GM12872 (cell line): Measurements from ENCODE around the gene BTBD6.

Experiments
- TF ChIP-seq, protein P1 (sequence below): IDR thresholded peaks from 3 replicates; pipeline ENCODE4 v1.5.1; 2011; ENCODE audit warnings: low read depth, mild to moderate bottlenecking, low read length, moderate library complexity; ENCODE audit not compliant: insufficient read depth

The BTBD6 gene

DNA sequence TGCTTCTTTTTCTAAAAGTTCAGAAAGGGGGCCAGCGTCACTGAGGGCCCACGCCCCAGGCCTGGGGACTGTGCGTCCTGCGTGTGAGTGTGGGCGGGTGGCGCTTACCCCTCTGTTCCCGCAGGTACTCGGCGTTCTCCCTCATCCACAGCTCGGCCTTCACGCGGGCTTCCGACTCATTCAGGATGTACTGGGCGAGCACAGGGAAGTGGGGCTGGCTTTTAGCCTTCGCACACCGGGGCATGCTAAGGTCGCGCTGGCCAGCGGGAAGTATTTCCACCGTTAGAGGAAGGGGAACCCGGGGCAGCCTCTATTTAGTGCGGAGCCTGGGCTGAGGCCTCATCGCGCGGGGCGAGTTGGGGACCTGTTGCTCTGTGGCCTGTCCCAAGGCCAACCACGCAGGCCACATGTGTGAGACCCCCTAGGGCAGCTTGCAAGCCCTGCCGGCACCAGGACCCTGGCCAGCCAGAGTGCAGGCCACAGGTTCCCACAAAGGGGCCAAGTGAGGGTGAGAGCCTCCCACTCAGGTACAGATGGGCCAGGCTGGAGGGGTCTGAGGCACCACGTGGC lies 29.2 kb upstream of the BTBD6 start:
- TF ChIP-seq, protein P1, sequence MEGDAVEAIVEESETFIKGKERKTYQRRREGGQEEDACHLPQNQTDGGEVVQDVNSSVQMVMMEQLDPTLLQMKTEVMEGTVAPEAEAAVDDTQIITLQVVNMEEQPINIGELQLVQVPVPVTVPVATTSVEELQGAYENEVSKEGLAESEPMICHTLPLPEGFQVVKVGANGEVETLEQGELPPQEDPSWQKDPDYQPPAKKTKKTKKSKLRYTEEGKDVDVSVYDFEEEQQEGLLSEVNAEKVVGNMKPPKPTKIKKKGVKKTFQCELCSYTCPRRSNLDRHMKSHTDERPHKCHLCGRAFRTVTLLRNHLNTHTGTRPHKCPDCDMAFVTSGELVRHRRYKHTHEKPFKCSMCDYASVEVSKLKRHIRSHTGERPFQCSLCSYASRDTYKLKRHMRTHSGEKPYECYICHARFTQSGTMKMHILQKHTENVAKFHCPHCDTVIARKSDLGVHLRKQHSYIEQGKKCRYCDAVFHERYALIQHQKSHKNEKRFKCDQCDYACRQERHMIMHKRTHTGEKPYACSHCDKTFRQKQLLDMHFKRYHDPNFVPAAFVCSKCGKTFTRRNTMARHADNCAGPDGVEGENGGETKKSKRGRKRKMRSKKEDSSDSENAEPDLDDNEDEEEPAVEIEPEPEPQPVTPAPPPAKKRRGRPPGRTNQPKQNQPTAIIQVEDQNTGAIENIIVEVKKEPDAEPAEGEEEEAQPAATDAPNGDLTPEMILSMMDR, result no peak

DNA sequence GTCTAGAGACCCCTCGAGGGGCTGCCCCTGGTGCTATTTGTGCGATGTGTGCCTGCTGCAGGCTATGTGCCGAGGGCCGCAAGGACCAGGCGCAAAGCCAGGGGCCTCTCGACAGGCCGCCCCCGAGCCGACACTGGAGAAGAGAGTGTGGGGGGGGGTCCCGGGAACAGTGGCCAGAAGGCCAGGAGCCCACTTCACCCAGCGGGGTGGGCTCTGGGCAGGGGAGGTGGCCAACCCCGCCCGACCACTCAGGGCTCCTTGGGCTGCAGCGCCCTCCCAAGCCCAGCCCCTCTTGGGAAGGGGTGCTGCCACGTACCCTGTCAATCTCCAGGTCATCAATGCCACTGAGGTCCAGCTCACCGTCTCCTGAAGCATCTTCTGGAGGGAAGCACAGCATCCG lies 28.6 kb upstream of the BTBD6 start:
- TF ChIP-seq, protein P1, result no peak

DNA sequence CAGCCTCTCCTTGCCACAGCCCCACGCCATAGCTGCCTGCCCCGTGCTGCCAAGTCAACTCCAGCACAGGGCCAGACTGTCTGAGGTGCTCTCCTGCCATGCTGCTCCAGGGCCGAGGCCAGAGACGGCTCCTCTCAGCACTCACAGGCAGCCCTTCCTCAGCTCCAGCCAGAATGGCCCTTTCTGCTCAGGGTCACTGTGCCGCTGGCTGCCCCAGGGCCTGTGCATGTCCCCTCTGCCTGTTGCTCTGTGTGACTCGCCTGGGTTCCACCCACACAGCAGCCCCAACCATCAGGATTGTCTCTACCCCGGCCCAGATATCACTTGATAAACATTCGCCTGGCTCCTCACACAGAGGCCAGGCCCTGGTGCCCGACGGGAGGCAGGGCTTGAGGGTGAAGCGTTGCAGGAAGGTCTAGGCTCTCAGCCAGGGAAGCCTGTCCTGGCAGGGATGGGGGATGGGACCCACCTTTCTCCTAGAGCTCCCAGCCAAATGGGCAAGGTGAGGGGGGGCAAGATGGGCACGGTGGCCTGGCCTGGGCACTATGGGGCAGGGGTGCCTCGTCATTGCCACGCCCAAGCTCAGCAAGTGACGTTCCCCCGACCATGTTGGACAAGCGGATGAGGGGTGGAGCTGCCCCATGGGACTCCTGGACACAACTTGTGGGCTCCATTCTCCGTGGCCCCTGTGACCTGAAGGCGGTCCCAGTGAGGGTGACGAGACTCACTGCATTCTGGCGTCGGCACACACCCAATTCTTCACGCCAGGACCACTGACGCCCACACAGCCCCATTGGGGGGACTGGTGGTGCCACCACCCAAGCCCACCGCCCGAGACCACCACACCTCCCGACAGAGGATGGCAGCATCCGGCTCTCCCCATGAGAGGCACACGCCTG lies 27.4 kb upstream of the BTBD6 start:
- TF ChIP-seq, protein P1, result no peak

DNA sequence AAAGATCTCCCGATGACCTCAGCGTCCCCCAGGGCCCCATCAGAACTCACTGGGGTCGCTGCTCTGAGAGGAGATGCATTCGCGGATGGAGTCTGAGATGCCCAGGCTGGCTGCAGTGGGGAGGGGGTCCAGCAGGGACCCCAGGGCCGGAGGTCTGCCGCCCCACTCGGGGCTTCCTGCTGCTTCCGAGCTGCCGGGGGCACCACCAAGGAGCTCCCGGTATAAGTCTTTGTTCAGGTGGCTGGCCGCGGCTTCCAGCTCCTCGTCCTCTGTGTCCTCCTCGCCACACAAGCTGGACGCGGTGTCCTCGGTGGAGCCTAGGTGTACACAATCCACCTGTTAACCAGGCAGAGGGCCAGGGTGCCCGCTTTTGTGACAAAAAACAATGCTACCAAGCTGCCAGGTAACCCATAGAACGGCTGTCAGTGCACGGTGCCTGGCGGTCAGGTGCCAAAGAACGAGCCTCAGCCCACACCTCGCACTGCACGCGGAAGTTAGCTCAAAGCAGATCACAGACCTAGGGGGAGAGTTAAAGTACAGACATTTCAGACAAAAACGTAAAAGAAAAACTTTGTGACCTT lies 26.6 kb upstream of the BTBD6 start:
- TF ChIP-seq, protein P1, result no peak

DNA sequence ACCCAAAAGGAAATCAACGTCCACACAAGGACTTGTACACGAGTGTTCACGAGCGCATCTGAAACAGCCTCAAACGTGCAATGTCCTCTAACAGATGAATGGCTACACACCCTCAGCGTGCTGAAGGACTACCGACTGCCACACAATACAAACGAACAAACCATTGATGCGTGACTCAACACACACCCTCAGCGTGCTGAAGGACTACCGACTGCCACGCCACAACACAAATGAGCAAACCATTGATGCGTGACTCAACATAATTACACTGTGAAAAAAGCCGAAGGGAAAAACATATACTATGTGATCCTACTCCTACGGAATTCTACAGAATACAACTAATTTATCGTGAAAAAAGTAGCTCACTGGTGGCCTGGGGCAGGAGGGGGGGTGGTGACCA lies 25.1 kb upstream of the BTBD6 start:
- TF ChIP-seq, protein P1, result no peak

DNA sequence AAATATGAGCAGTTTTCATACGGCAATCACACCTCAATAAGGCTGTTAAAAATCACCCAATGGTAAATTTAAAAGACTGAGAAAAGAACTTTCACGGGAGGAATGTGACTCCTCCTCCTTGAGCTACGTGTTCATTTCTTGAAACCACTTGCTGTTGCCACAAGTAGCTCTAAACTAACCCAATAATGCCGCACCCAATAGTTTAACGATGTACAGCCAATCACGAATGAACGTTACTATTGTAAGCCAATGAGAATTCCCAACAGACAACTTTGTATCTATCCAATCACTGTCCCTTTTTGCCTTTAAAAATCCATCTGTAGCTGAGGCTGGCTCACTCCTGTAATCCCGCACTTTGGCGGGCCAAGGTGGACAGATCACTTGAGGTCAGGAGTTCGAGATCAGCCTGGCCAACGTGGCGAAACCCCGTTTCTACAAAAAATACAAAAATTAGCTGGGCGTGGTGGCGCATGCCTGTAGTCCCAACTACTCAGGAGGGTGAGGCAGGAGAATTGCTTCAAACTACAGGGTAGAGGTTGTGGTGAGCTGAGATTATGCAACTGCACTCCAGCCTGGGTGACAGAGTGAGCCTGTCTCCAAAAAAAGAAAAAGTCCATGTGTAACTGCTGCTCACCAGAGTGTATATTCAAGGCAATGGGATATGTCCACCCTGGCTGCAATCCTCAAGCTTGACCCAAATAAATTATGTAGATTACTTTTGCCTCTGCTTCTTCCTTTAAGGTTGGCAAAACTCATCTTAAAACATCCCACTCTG lies 24.4 kb upstream of the BTBD6 start:
- TF ChIP-seq, protein P1, result no peak
